Activated T-cell treated with anti-CD3 and anti-CD28 coated beads, Interleukin-2, amount 50 U/mL, for 4 hours (primary cell): ENCODE measurements around the gene FCRLB. TPM values are rescaled to one million over a fixed set of nuclear protein-coding genes. Genes with fewer than 3 reads are reported as not detected.

ENCODE experiments used
- ATAC-seq, 2 donors: fragments of 200-7000 bp; cut with Tn5 transposase; one replicate each; pipeline ENCODE4 v1.10.0; 2021
- DNase-seq: peaks from one replicate; pipeline ENCODE4 v3.0.0-alpha.2; 2020
- H3K27me3 Mint-ChIP-seq: one replicate; pipeline ENCODE4 v1.8.0; 2021; ENCODE audit warnings: low read depth, mixed read lengths
- H3K36me3 Mint-ChIP-seq: one replicate; pipeline ENCODE4 v1.8.0; 2022; ENCODE audit warnings: mixed read lengths; ENCODE audit not compliant: insufficient read depth
- H3K4me1 Mint-ChIP-seq: one replicate; pipeline ENCODE4 v1.8.0; 2021; ENCODE audit warnings: low read depth, mixed read lengths
- H3K4me3 Mint-ChIP-seq: one replicate; pipeline ENCODE4 v1.8.0; 2021; ENCODE audit warnings: mild to moderate bottlenecking, moderate library complexity, mixed read lengths
- H3K9me3 Mint-ChIP-seq: one replicate; pipeline ENCODE4 v1.8.0; 2021; ENCODE audit warnings: mixed read lengths
- total RNA-seq, 3 donors: library from RNA; stranded (reverse); gene quantifications; one replicate each; pipeline ENCODE4 v1.2.1, GENCODE V29; 2021

FCRLB gene
- total RNA-seq, 3 donors from 2014 or later, result 0.14 to 0.18 TPM; not detected in 1

DNA sequence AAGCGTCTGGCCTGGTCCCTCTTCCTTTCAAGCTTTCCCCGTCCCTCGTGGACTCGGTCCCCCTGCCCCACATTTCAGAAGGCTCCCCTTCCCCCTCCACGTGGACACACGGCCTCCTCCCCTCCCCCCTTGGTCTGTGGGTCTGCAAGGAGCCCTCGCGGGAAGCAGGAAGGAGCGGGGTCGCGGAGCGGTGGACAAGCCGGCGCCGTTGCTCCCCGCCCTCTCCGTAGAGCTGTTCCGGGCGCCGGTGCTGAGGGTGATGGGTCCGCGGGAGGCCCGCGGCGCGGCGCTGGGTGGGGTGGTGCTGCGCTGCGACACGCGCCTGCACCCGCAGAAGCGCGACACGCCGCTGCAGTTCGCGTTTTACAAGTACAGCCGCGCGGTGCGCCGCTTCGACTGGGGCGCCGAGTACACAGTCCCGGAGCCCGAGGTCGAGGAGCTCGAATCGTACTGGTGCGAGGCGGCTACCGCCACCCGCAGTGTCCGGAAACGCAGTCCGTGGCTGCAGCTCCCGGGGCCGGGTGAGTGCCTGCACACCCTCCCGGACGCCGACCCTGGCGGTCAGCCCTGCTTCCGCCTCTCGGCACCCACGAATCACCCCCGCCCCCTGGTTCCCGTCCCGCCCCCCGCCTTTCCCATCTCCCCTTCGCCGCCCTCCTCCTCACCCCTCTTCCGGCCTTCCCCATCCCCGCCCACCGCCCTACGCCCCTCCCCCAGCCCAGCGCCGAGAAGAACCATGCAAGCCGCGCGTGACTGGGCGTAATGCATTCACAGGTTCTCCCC lies 5.3 kb downstream of the FCRLB start:
- H3K4me1 Mint-ChIP-seq, result peaks cover 57% of the 10 kb centered on the region
- H3K4me3 Mint-ChIP-seq, result peak overlapping the region; percentile 90

DNA sequence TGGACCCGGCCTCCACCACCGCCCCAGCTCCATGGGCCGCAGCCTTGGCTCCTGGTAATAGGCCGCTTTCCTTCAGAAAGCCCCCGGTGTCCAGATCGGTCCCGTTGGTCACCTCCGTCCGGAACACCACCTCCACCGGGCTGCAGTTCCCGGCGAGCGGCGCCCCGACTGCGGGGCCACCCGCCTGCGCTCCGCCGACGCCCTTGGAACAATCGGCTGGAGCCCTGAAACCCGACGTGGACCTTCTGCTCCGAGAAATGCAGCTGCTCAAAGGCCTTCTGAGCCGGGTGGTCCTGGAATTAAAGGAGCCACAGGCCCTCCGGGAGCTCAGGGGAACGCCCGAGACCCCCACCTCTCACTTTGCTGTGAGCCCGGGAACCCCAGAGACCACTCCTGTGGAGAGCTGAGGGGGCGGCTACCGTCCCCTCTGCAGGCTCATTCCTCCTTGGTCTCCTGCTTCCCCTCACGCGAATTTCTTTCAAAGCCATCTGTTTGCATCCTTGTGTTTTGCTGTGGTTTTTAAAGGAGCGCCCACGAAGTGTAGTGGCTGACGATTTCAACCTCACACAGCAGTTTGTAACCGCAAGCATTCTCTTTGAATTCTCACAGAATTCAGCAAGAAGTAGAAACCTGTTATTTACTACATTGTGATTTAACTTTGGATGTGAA lies 6.0 kb downstream of the FCRLB start:
- H3K9me3 Mint-ChIP-seq, result no peaks in the 10 kb centered on the region
- H3K4me1 Mint-ChIP-seq, result peaks cover 52% of the 10 kb centered on the region
- H3K4me3 Mint-ChIP-seq, result peak overlapping the region; percentile 90
- H3K27me3 Mint-ChIP-seq, result peaks cover 9% of the 10 kb centered on the region
- ATAC-seq, result peak; percentile 23 to 46
- H3K36me3 Mint-ChIP-seq, result no peaks in the 10 kb centered on the region
- DNase-seq, result no peak

More for the DNA sequence above, 5.3 kb downstream of the FCRLB start:
- DNase-seq (peak; percentile 63), ATAC-seq (peak; percentile 57 to 61)
- no peaks in the 10 kb centered on the region for H3K36me3 Mint-ChIP-seq
- peaks cover 9% of the 10 kb centered on the region for H3K27me3 Mint-ChIP-seq
- no peaks in the 10 kb centered on the region for H3K9me3 Mint-ChIP-seq

DNA sequence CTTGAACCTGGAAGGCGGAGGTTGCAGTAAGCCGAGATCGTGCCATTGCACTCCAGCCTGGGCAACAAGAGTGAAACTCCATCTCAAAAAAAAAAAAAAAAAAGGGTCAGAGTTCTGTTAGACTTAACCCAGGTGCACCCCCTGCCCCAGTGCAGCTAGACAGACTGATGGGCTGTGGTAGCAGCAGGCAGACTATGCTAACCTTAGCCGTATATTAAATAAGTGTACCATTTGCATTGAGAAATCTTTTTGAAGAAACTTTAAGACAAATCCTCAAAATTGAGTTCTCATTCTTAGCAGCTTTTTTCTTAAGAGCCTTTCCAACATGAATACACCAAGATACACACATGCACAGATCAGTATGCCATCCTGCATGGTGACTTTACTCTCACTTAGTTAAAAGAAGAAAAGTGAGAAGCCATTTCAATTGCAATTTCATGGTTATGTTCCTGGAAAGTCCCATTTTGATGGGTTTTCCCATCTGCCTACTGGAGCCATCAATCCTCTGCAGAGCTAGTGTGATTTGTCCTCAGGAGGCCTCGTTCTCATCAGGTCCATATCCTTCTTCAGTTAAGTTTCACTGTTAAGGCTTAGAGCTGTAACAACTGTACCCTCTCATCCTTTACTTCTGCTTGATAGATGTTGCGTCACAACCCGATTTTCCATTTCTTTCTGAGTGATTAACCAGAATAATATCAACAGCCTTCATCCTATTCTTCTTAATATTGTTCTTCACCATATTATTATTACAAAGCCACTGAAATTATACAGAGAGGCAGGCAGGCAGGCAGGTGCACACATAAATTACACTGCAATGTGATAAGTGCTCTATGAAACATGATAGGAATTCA lies 7.3 kb downstream of the FCRLB start:
- ATAC-seq (no peak), DNase-seq (no peak)
- Mint-ChIP-seq H3K27me3 (peaks cover 7% of the 10 kb centered on the region), H3K4me1 (peaks cover 52% of the 10 kb centered on the region), H3K36me3 (no peaks in the 10 kb centered on the region), H3K9me3 (no peaks in the 10 kb centered on the region), H3K4me3 (peak overlapping the region; percentile 16)

DNA sequence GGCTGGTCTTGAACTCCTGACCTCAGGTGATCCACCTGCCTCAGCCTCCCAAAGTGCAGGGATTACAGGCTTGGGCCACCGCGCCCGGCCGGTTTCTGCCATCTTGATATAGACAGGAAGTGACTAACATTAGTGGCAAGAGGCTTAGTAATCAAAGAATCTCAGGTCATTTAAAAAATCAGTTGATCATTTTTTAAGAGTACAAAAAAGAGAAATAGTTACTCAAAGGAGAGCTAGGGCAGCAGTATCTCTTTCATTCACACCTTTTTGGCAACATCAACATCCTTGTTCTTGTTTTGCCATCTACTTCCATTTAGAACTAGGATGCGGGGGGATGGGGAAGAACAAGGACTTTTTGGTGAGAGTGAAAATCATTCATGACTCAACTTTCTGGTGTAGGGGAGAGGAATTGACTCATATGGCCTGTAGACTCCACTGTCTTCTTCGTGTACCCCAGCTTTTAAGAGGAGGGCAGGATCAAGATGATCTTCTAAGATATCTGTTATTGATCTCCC lies 8.8 kb downstream of the FCRLB start:
- H3K27me3 Mint-ChIP-seq, result peaks cover 7% of the 10 kb centered on the region
- H3K9me3 Mint-ChIP-seq, result no peaks in the 10 kb centered on the region
- H3K4me1 Mint-ChIP-seq, result peaks cover 49% of the 10 kb centered on the region
- H3K36me3 Mint-ChIP-seq, result no peaks in the 10 kb centered on the region
- DNase-seq, result peak; percentile 23
- H3K4me3 Mint-ChIP-seq, result peak overlapping the region; percentile 16
- peak; percentile 46 to 54 for ATAC-seq

DNA sequence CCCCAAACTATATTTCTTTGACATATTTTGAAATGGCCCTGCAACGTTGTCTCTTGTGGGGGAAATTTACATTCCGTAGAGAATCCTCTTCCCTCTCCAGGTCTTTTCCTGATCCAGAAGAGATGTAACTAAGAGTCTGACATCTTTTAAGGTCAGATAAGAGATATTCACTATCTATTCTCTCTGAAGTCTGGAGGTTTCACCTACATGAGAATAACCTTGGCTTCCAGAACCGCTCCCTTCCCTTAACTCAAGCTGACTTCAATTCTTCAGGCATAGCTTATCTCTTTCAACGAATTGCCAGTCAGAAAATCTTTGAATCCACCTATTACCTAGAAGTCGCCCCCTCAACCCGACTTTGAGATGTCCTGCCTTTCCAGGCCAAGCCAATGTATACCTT lies 9.9 kb downstream of the FCRLB start:
- Mint-ChIP-seq H3K9me3 (no peaks in the 10 kb centered on the region), H3K27me3 (peaks cover 7% of the 10 kb centered on the region), H3K4me1 (peaks cover 46% of the 10 kb centered on the region), H3K4me3 (no peak overlapping the region), H3K36me3 (no peaks in the 10 kb centered on the region)
- DNase-seq, result no peak
- ATAC-seq, result no peak

DNA sequence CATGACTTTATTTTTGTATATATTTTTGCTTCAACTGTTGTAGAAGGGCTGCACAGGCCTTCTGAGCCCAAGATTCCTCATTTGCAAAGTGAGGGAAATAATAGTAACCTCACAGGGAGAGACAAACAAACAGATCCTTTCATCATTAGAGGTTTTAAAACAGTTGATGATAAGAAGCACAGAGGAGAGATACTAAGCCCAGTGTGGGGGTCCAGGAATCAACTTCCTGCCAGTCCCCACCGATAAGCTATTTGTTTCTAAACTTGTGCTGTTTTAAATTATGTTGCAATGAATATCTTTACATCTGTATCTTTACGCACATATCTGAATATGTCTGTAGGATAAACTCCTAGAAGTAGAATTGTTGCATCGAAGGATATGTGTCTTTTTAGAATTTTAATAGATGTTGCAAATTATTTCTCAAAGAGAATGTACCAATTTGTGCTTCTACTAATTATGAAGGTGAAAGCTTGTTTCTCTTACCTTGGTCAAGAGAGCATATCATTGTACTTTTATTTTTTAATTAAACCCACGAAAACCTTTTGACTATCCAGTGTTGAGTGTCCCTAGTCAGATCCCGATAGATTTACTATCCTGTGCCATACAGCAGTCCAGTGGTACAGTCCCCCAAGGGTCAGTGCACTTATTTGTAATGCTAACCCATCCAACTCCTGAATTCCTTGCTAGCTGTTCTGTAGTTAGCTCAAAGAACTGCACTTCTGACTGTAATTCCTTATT lies 10.8 kb downstream of the FCRLB start:
- Mint-ChIP-seq H3K4me1 (peaks cover 50% of the 10 kb centered on the region), H3K36me3 (no peaks in the 10 kb centered on the region), H3K9me3 (no peaks in the 10 kb centered on the region), H3K27me3 (peaks cover 7% of the 10 kb centered on the region), H3K4me3 (no peak overlapping the region)
- ATAC-seq (no peak), DNase-seq (no peak)

DNA sequence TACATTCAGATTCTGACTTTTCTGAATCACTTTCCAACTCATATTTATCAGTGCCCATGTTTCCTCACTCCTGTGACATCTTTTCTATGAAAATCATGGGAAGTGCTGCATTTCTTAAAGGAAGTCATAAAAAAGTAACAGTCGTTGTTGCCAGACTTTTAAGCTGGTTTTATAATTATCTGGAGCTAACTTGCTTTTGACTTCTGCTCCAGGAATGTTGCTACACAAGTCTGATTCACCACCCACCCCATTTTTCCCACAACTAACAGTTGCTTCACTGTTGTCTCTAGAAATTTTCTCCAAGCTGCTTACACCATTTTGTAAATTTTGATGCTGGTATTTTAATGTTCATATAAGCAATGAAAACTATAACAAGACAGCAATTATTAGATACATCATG lies 12.2 kb downstream of the FCRLB start:
- Mint-ChIP-seq H3K4me3 (no peak overlapping the region), H3K4me1 (peaks cover 40% of the 10 kb centered on the region), H3K36me3 (no peaks in the 10 kb centered on the region), H3K9me3 (no peaks in the 10 kb centered on the region), H3K27me3 (peaks cover 7% of the 10 kb centered on the region)
- DNase-seq, result no peak
- no peak for ATAC-seq

DNA sequence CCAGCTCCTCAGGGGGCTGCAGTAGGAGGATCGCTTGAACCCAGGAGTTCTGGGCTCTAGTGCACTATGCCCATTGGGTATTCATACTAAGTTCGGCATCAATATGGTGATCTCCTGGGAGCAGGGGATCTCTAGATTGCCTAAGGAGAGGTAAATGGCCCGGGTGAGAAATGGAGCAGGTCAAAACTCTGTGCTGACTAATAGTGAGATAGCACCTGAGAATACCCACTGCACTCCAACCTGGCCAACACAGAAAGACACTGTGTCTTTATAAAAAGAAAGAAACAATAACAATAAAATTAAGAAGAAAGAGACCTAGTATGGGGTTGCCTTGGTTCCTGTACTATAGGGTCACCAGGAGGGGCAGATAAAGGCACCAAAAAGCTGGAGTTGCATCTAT lies 14.5 kb downstream of the FCRLB start:
- no peak for DNase-seq
- H3K4me3 Mint-ChIP-seq, result no peak overlapping the region
- peaks cover 35% of the 10 kb centered on the region for H3K4me1 Mint-ChIP-seq
- ATAC-seq, result no peak
- no peaks in the 10 kb centered on the region for H3K9me3 Mint-ChIP-seq
- no peaks in the 10 kb centered on the region for H3K36me3 Mint-ChIP-seq
- peaks cover 7% of the 10 kb centered on the region for H3K27me3 Mint-ChIP-seq

DNA sequence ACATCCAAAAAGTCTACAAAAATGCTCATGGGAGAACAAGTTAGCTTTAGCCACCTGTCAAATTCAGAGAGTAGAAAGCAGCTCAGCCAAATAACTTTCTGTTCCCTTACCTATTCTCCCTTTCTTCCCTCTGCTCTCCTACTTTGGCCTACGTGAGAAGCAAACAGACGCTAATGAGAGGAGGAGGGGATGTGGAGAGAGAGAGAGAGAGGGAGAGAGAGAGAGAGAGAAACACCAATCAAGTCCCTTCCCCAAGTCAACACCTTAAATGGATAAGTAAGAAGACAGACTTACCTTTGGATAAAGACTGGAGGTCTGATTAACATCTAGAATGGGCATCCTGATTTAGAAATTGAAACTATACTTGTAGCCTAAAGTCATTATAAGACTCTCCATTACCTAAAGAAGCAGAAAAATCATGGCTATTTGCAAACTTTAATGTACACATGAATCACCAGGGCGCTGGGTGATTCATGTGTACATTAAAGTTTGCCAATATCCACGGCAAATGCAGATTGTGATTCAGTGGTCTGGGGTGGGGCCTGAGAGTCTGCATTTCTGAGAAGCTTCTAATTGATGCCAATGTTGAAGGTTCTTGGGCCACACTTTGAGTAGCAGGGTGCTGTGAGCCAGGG lies 15.1 kb downstream of the FCRLB start:
- H3K36me3 Mint-ChIP-seq, result no peaks in the 10 kb centered on the region
- ATAC-seq (peak; percentile 23 to 38), DNase-seq (no peak)
- no peak overlapping the region for H3K4me3 Mint-ChIP-seq
- H3K4me1 Mint-ChIP-seq, result peaks cover 31% of the 10 kb centered on the region
- H3K9me3 Mint-ChIP-seq, result no peaks in the 10 kb centered on the region
- H3K27me3 Mint-ChIP-seq, result peaks cover 6% of the 10 kb centered on the region

DNA sequence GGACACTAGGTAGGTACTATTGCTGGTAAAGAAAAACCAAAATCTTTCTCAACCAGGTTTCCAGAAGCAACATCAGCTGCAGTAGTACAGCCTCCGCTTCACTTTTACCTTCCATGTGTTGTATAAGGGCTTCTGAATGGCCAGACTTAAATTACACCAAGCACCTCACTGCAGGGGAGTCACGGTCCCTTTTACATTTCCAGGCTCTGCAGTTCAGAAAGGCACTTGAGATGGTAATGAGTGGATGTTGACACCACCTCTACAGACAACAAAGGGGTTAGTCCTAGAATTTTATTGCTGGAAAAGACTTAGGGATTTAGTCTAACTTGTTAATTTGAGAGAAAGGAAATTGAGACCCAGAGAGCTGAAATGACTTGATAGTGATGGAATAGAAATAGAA lies 16.3 kb downstream of the FCRLB start:
- Mint-ChIP-seq H3K27me3 (peaks cover 4% of the 10 kb centered on the region), H3K9me3 (no peaks in the 10 kb centered on the region), H3K4me3 (no peak overlapping the region), H3K4me1 (peaks cover 30% of the 10 kb centered on the region), H3K36me3 (no peaks in the 10 kb centered on the region)
- ATAC-seq, result no peak
- DNase-seq, result no peak

DNA sequence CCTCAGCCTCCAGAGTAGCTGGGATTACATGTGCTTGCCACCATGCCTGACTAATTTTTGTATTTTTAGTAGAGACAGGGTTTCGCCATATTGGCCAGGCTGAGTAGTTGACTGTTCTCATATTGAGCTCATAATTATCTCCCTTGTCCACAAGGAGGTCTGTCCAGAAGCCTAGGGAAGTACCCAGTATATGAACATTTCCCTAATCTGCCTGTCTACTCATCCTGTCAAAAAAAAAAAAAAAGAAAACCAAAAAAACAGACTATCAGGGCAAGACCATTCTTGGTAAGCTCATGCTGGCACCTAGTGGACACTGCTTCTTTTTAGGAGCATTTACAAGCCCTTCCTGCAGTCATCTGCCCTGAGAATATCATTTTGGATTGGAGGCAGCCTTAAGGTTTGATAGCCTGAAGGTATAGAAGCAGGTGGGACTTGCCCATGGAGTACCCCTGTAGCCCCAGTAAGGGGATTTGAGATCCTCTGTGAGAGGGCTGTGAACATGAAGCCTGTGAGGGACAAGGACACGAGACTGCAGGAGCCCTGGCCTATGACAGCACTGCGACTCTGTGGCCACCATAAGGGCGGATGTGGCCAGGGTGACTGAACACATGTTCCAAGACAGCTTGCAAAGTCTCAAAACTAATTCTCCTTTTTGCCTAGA lies 17.4 kb downstream of the FCRLB start:
- H3K4me3 Mint-ChIP-seq, result no peak overlapping the region
- H3K9me3 Mint-ChIP-seq, result no peaks in the 10 kb centered on the region
- H3K36me3 Mint-ChIP-seq, result no peaks in the 10 kb centered on the region
- DNase-seq, result peak; percentile 26
- peaks cover 34% of the 10 kb centered on the region for H3K4me1 Mint-ChIP-seq
- peaks cover 4% of the 10 kb centered on the region for H3K27me3 Mint-ChIP-seq
- peak; percentile 68 to 76 for ATAC-seq

DNA sequence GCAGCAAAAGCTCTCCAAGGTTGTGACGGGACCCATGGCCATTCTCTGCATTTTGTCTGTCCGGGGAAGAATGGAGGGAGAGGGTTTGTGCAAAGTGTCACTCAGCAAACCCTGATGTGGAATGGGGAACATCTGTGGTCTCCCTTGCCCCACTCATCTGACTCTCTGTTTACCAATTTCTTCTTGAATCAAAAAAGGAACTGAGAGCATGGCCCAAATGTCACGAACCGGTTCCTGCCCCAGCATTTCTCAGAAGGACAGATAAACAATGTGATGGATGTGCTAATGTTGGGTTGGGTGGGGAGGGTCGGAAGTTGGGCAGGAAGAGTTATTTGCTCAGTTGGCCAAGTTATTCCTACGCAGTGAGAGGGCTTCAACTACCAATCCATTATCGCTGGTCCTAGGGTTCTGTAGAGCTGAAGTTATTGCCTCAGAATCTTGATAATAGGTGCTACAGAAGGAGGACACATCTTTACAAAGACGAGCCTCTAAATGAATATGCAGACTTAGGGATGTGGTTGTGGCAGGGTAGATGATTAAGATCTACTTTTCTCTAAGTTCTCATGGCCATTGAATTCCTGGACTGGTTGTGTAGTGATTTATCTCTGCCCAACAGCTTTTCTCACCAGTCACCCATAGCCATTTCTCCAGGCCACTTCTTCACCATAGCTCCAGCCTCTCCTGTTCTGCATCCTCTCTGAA lies 18.7 kb downstream of the FCRLB start:
- H3K36me3 Mint-ChIP-seq, result no peaks in the 10 kb centered on the region
- ATAC-seq, result no peak
- H3K4me3 Mint-ChIP-seq, result no peak overlapping the region
- peaks cover 44% of the 10 kb centered on the region for H3K4me1 Mint-ChIP-seq
- peaks cover 4% of the 10 kb centered on the region for H3K27me3 Mint-ChIP-seq
- no peak for DNase-seq
- no peaks in the 10 kb centered on the region for H3K9me3 Mint-ChIP-seq
